BJ (cell line): ENCODE results near the gene DOCK3. TPM values are rescaled to one million over a fixed set of nuclear protein-coding genes. Genes with fewer than 3 reads are reported as not detected.
"Not testable (repeated sequence)": the region's sequence is repeated elsewhere in the genome, so short reads cannot be mapped to it uniquely, and the experiment has no call there.

ENCODE experiments used
- CTCF ChIA-PET: fragments of 350-600 bp; formaldehyde crosslinking; extraction: SDS; loops from one replicate; lab custom pipeline; 2021; ENCODE audit warnings: antibody characterized with exemption, inconsistent platforms; lab: Yijun Ruan, JAX
- POLR2A ChIA-PET: fragments of 300-600 bp; sonication (Branson Sonifier 250); formaldehyde crosslinking; extraction: SDS; loops from one replicate; lab custom pipeline; 2021; ENCODE audit warnings: antibody characterized with exemption; lab: Charles Lee
- DNase-seq: peaks from one replicate; pipeline ENCODE4 v3.0.0-alpha.2; 2011; ENCODE audit warnings: low read depth
- H3K27me3 ChIP-seq: 2 replicates; pipeline ENCODE4 v1.6.0; 2011; ENCODE audit warnings: low read length; ENCODE audit not compliant: control insufficient read depth, insufficient read depth
- H3K36me3 ChIP-seq: 2 replicates; pipeline ENCODE4 v1.5.1; 2011; ENCODE audit warnings: low read length; ENCODE audit not compliant: control insufficient read depth, insufficient read depth
- H3K4me3 ChIP-seq: 2 replicates; pipeline ENCODE4 v1.5.1; 2011; ENCODE audit warnings: low read depth, mild to moderate bottlenecking, control low read depth, low read length
- CTCF ChIP-seq: IDR thresholded peaks from 2 replicates; pipeline ENCODE4 v1.5.1; 2011; ENCODE audit warnings: low read depth, mild to moderate bottlenecking, control low read depth, inconsistent platforms, low read length, moderate library complexity; ENCODE audit not compliant: insufficient read depth
- polyA plus RNA-seq: library from polyadenylated mRNA; depleted of rRNA; stranded (reverse); fragments of >200 nt; gene quantifications from 2 replicates; pipeline ENCODE4 v1.2.3, GENCODE V29; 2011

Gene DOCK3
- polyA plus RNA-seq, 1 experiment: 0.09 TPM

- TF ChIP-seq CTCF: no peak
- DNase-seq: no peak
- no peaks in the 10 kb centered on the region for H3K36me3 ChIP-seq
- ChIA-PET CTCF (interaction anchor here (0.8 kb wide), 1 partner anchor 43 kb away, joined by 4 read pairs; no protein-coding TSS in a partner anchor), POLR2A (no interaction called here)
- H3K4me3 ChIP-seq: no peak overlapping the region
- H3K27me3 ChIP-seq: no peaks in the 10 kb centered on the region
Measured at GRCh38 chr3:50658831-50659230, 15.9 kb upstream of the DOCK3 start.

GRCh38 chr3:50660386-50660785 is 14.3 kb upstream of the DOCK3 start:
- DNase-seq: no peak
- Histone ChIP-seq H3K27me3 (no peaks in the 10 kb centered on the region), H3K4me3 (no peak overlapping the region), H3K36me3 (no peaks in the 10 kb centered on the region)
- no peak for TF ChIP-seq CTCF
- POLR2A ChIA-PET: no interaction called here
- CTCF ChIA-PET: no interaction called here

- Histone ChIP-seq H3K27me3 (no peaks in the 10 kb centered on the region), H3K4me3 (no peak overlapping the region), H3K36me3 (no peaks in the 10 kb centered on the region)
- CTCF ChIA-PET: interaction anchor here (1.4 to 1.5 kb wide), 2 partner anchors 9 to 10 kb away, joined by 3 to 4 read pairs; no protein-coding TSS in a partner anchor
- no peak for DNase-seq
- POLR2A ChIA-PET: no interaction called here
- no peak for TF ChIP-seq CTCF
Measured at GRCh38 chr3:50661321-50661837, 13.3 kb upstream of the DOCK3 start.

- no peak for DNase-seq
- POLR2A ChIA-PET: no interaction called here
- no peaks in the 10 kb centered on the region for H3K27me3 ChIP-seq
- H3K4me3 ChIP-seq: no peak overlapping the region
- no peaks in the 10 kb centered on the region for H3K36me3 ChIP-seq
- CTCF ChIA-PET: interaction anchor here (0.8 to 1.5 kb wide), 2 partner anchors 10 to 46 kb away, joined by 3 read pairs; no protein-coding TSS in a partner anchor
- no peak for TF ChIP-seq CTCF
Measured at GRCh38 chr3:50662408-50662807, 12.3 kb upstream of the DOCK3 start.

GRCh38 chr3:50665081-50665840 is 9.5 kb upstream of the DOCK3 start:
- DNase-seq: no peak
- ChIA-PET CTCF (no interaction called here), POLR2A (no interaction called here)
- no peaks in the 10 kb centered on the region for H3K27me3 ChIP-seq
- no peak overlapping the region for H3K4me3 ChIP-seq
- TF ChIP-seq CTCF: no peak
- H3K36me3 ChIP-seq: no peaks in the 10 kb centered on the region

GRCh38 chr3:50665841-50666115 is 8.9 kb upstream of the DOCK3 start:
- H3K36me3 ChIP-seq, H3K4me3 ChIP-seq, H3K27me3 ChIP-seq, DNase-seq, POLR2A ChIA-PET: not testable (repeated sequence)
- CTCF ChIA-PET: interaction anchor here (0.7 kb wide), 1 partner anchor 24 kb away, joined by 3 read pairs; no protein-coding TSS in a partner anchor
